Smooth muscle cell (in vitro differentiated cells): ENCODE data around the gene AGTRAP. TPM values are rescaled to one million over a fixed set of nuclear protein-coding genes. Genes with fewer than 3 reads are reported as not detected.

Source experiments
- DNase-seq: peaks from one replicate; lab custom pipeline; 2025; ENCODE audit not compliant: unreplicated experiment; lab: John Stamatoyannopoulos, UW
- H2AFZ ChIP-seq: fragments of 200-600 bp; sonication (generic); 2 replicates; pipeline ENCODE4 v1.6.0; 2016; ENCODE audit warnings: antibody characterized with exemption, low read depth, mild to moderate bottlenecking
- H3F3A ChIP-seq: fragments of 200-600 bp; sonication (generic); 2 replicates; pipeline ENCODE4 v1.6.0; 2017; ENCODE audit warnings: antibody characterized with exemption, low read depth
- H3K27ac ChIP-seq: fragments of 200-600 bp; sonication (generic); 2 replicates; pipeline ENCODE4 v1.5.1; 2016; ENCODE audit warnings: low read depth, mild to moderate bottlenecking
- H3K27me3 ChIP-seq: fragments of 200-600 bp; sonication (generic); 2 replicates; pipeline ENCODE4 v1.6.1; 2016; ENCODE audit warnings: low read depth, mild to moderate bottlenecking
- H3K36me3 ChIP-seq: fragments of 200-600 bp; sonication (generic); 2 replicates; pipeline ENCODE4 v1.5.1; 2016; ENCODE audit warnings: low read depth
- H3K4me1 ChIP-seq: fragments of 200-600 bp; sonication (generic); 2 replicates; pipeline ENCODE4 v1.5.1; 2016; ENCODE audit warnings: low read depth
- H3K4me2 ChIP-seq: fragments of 200-600 bp; sonication (generic); 2 replicates; pipeline ENCODE4 v1.6.0; 2016; ENCODE audit warnings: mild to moderate bottlenecking
- H3K4me3 ChIP-seq: fragments of 200-600 bp; sonication (generic); 2 replicates; pipeline ENCODE4 v1.5.1; 2016; ENCODE audit warnings: mild to moderate bottlenecking
- H3K79me2 ChIP-seq: fragments of 200-600 bp; sonication (generic); 2 replicates; pipeline ENCODE4 v1.6.0; 2016; ENCODE audit warnings: low read depth, mild to moderate bottlenecking
- H3K9ac ChIP-seq: fragments of 200-600 bp; sonication (generic); 2 replicates; pipeline ENCODE4 v1.6.0; 2016; ENCODE audit warnings: low read depth
- H3K9me3 ChIP-seq: fragments of 200-600 bp; sonication (generic); replicated peaks from 2 replicates; pipeline ENCODE4 v1.5.1; 2016; ENCODE audit warnings: low read depth
- H4K20me1 ChIP-seq: fragments of 200-600 bp; sonication (generic); 2 replicates; pipeline ENCODE4 v1.6.0; 2016; ENCODE audit warnings: low read depth
- CTCF ChIP-seq: fragments of 200-600 bp; sonication (generic); IDR thresholded peaks from 2 replicates; pipeline ENCODE4 v1.5.1; 2017; ENCODE audit warnings: borderline replicate concordance, mild to moderate bottlenecking, antibody characterized with exemption; ENCODE audit not compliant: insufficient read depth, poor library complexity, severe bottlenecking
- WGBS: methylation state at CpG from one replicate; pipeline ENCODE4 v1.1.7; 2016; ENCODE audit warnings: low lambda C conversion rate; 5-methylcytosine and 5-hydroxymethylcytosine counted together
- polyA plus RNA-seq: library from polyadenylated mRNA; unstranded; fragments of >200 nt; fragmentation: Nextera tagmentation; extraction: Ambion mirVana; gene quantifications from 2 replicates; pipeline ENCODE4 v1.2.1, GENCODE V29; 2016
- total RNA-seq: library from RNA; depleted of rRNA; stranded (reverse); fragments of >200 nt; gene quantifications from 2 replicates; pipeline ENCODE4 v1.2.3, GENCODE V29; 2014

The AGTRAP gene
- total and polyA plus RNA-seq, 2 experiments from 2014 or later: 30.9 to 76.8 TPM

GRCh38 chr1:11705596-11705995, 30.3 kb upstream of the AGTRAP start:
- no peak overlapping the region for H3K9ac ChIP-seq
- no peaks in the 10 kb centered on the region for H3K27me3 ChIP-seq
- no peaks in the 10 kb centered on the region for H4K20me1 ChIP-seq
- H3K4me2 ChIP-seq: no peak overlapping the region
- H3K27ac ChIP-seq: no peak overlapping the region
- H3K9me3 ChIP-seq: no peaks in the 10 kb centered on the region
- H3K4me1 ChIP-seq: peaks cover 11% of the 10 kb centered on the region
- no peak for DNase-seq
- 83% methylated on average over 9 of the region's 9 CpGs for WGBS
- no peaks in the 10 kb centered on the region for H3F3A ChIP-seq
- no peaks in the 10 kb centered on the region for H3K79me2 ChIP-seq
- H2AFZ ChIP-seq: no peak overlapping the region
- no peaks in the 10 kb centered on the region for H3K36me3 ChIP-seq
- no peak overlapping the region for H3K4me3 ChIP-seq
- TF ChIP-seq CTCF: no peak

- H3K9me3 ChIP-seq: no peaks in the 10 kb centered on the region
- no peaks in the 10 kb centered on the region for H3K27me3 ChIP-seq
- H3K4me1 ChIP-seq: peaks cover 5% of the 10 kb centered on the region
- no peaks in the 10 kb centered on the region for H3K36me3 ChIP-seq
- H3F3A ChIP-seq: no peaks in the 10 kb centered on the region
- H4K20me1 ChIP-seq: no peaks in the 10 kb centered on the region
- no peak for DNase-seq
- H3K4me2 ChIP-seq: no peak overlapping the region
- 92% methylated on average over 13 of the region's 14 CpGs for WGBS
- H3K79me2 ChIP-seq: no peaks in the 10 kb centered on the region
- no peak overlapping the region for H2AFZ ChIP-seq
- TF ChIP-seq CTCF: no peak
- H3K27ac ChIP-seq: no peak overlapping the region
- no peak overlapping the region for H3K9ac ChIP-seq
- H3K4me3 ChIP-seq: no peak overlapping the region
Observed at GRCh38 chr1:11706292-11706691, 29.6 kb upstream of the AGTRAP start.

DNA sequence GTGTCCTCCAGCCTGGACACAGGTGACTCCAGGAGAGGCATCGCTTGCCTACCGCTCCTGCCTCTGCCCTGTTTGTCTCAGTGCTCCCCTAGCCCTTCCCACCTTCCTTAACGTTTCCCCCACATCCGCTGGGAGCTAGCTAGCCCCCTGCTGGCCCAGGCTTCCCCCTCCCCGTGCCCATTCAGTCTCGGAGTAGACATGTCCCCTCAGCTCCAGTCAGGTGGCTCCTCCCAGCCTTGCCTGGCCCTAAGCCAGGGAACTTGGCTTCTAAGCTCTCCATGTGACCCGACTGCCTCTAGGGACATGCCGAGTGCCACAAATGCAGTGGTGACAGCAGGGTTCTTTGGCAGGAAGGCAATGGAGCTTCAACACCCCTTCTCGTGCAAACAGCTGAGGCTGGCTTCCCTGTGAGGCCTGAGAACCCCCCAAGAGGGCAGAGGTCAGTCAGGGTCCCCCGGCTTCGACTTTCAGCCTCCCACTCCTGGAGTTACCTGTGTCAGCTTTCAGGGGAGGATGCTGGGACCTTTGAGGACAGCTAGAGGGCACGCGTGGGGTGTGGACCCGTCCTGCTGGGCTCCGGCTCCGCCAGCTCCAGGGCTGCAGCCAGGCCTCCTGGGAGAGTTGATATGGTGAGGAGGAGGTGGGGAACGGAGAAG, 28.2 kb upstream of the AGTRAP start:
- Histone ChIP-seq H4K20me1 (no peaks in the 10 kb centered on the region), H3K79me2 (no peaks in the 10 kb centered on the region), H3K4me3 (no peak overlapping the region), H3K27ac (no peak overlapping the region), H3K36me3 (no peaks in the 10 kb centered on the region), H3K4me2 (no peak overlapping the region), H3K27me3 (no peaks in the 10 kb centered on the region), H3K4me1 (peaks cover 5% of the 10 kb centered on the region), H3K9ac (no peak overlapping the region), H3K9me3 (no peaks in the 10 kb centered on the region), H2AFZ (no peak overlapping the region), H3F3A (no peaks in the 10 kb centered on the region)
- WGBS: 70% methylated on average over 17 of the region's 17 CpGs
- TF ChIP-seq CTCF: no peak
- no peak for DNase-seq
